Endothelial cell of umbilical vein (primary cell): ENCODE data around the gene CRYL1. TPM values are rescaled to one million over a fixed set of nuclear protein-coding genes. Genes with fewer than 3 reads are reported as not detected.

ENCODE experiments used
- BruUV-seq: library from RNA; stranded (reverse); fragments of 400-500 nt; replicated peaks from 2 replicates; lab custom pipeline; 2021; lab: Mats Ljungman, UMichigan
- CTCF ChIA-PET: fragments of 300-600, 350-600 bp; sonication (Branson Sonifier 250); formaldehyde crosslinking; loops from one replicate; lab custom pipeline; 2021; ENCODE audit warnings: antibody characterized with exemption, inconsistent platforms; lab: Charles Lee
- POLR2A ChIA-PET: fragments of 300-600, 350-600 bp; sonication (Branson Sonifier 250); formaldehyde crosslinking; loops from one replicate; lab custom pipeline; 2021; ENCODE audit warnings: antibody characterized with exemption, inconsistent platforms; lab: Charles Lee
- DNase-seq: peaks from one replicate; pipeline ENCODE4 v3.0.0-alpha.2; 2011; ENCODE audit warnings: low read depth, low spot score
- FAIRE-seq: peaks from 2 replicates; lab custom pipeline; 2011; peaks lifted over from hg19 to GRCh38; lab: Jason Lieb, UNC
- H2AFZ ChIP-seq: 2 replicates; pipeline ENCODE4 v1.6.0; 2012; ENCODE audit warnings: low read depth, low read length, control low read depth, inconsistent platforms
- H3K27ac ChIP-seq: 2 replicates; pipeline ENCODE4 v1.5.1; 2011; ENCODE audit warnings: low read depth, mild to moderate bottlenecking, control low read depth, low read length, moderate library complexity; ENCODE audit not compliant: insufficient read depth
- H3K27me3 ChIP-seq, 2 experiments: 2 replicates each; pipeline versions ENCODE4 v1.6.0 to v1.6.1; 2011; ENCODE audit warnings: low read length in 2 of 2, mixed read lengths in 1 of 2; ENCODE audit not compliant: control insufficient read depth in 2 of 2, insufficient read depth in 2 of 2
- H3K36me3 ChIP-seq, 2 experiments: 2 replicates in 1 of 2; 3 replicates in 1 of 2; pipeline ENCODE4 v1.5.1; 2011; ENCODE audit warnings: low read length in 2 of 2, mild to moderate bottlenecking in 1 of 2, moderate library complexity in 1 of 2; ENCODE audit not compliant: control insufficient read depth in 2 of 2, insufficient read depth in 2 of 2; ENCODE audit errors: extremely low read depth in 1 of 2
- H3K4me1 ChIP-seq: 3 replicates; pipeline ENCODE4 v1.5.1; 2011; ENCODE audit warnings: mild to moderate bottlenecking, low read length; ENCODE audit not compliant: control insufficient read depth, insufficient read depth; ENCODE audit errors: extremely low read depth
- H3K4me2 ChIP-seq: 2 replicates; pipeline ENCODE4 v1.6.1; 2011; ENCODE audit warnings: low read length, control low read depth, mixed read lengths; ENCODE audit not compliant: insufficient read depth
- H3K4me3 ChIP-seq, 3 experiments: fragments of 200-600 bp in 1 of 3; sonication (generic), shearing (Covaris generic) in 1 of 3; replicated peaks in 1 of 3; 2 replicates each; pipeline ENCODE4 v1.5.1; 2011 to 2016; ENCODE audit warnings: control low read depth in 3 of 3, low read length in 3 of 3, mild to moderate bottlenecking in 2 of 3, inconsistent platforms in 1 of 3, low read depth in 1 of 3, moderate library complexity in 1 of 3; ENCODE audit not compliant: insufficient read depth in 1 of 3
- H3K79me2 ChIP-seq: 2 replicates; pipeline ENCODE4 v1.6.0; 2012; ENCODE audit warnings: low read length, inconsistent platforms; ENCODE audit not compliant: control insufficient read depth, insufficient read depth
- H3K9ac ChIP-seq: replicated peaks from 2 replicates; pipeline ENCODE3; 2011; ENCODE audit warnings: low read length, control low read depth; ENCODE audit not compliant: insufficient read depth; ENCODE audit errors: extremely low read depth
- H3K9me1 ChIP-seq: replicated peaks from 3 replicates; pipeline ENCODE4 v1.6.0; 2011; ENCODE audit warnings: mild to moderate bottlenecking, low read length; ENCODE audit not compliant: control insufficient read depth, insufficient read depth; ENCODE audit errors: extremely low read depth
- H3K9me3 ChIP-seq: replicated peaks from 2 replicates; pipeline ENCODE4 v1.5.1; 2012; ENCODE audit warnings: low read length, inconsistent platforms; ENCODE audit not compliant: control insufficient read depth, insufficient read depth
- H4K20me1 ChIP-seq: replicated peaks from 2 replicates; pipeline ENCODE3; 2011; ENCODE audit warnings: mild to moderate bottlenecking, low read length; ENCODE audit not compliant: control insufficient read depth, insufficient read depth; ENCODE audit errors: extremely low read depth
- CTCF ChIP-seq, 2 donors: IDR thresholded peaks; 1 replicate in 1 of 2; 2 replicates in 1 of 2; pipeline ENCODE4 v1.5.1; 2011; ENCODE audit warnings: low read length in 2 of 2, mild to moderate bottlenecking in 2 of 2, moderate library complexity in 2 of 2, control low read depth in 1 of 2, inconsistent platforms in 1 of 2, low read depth in 1 of 2; ENCODE audit not compliant: insufficient read depth in 1 of 2; ENCODE audit errors: extremely low read depth in 1 of 2
- EZH2 ChIP-seq: IDR thresholded peaks from 2 replicates; pipeline ENCODE4 v1.6.1; 2012; ENCODE audit warnings: borderline replicate concordance, low read depth, mild to moderate bottlenecking, moderate library complexity, low read length, inconsistent platforms; ENCODE audit not compliant: severe bottlenecking
- FOS ChIP-seq: IDR thresholded peaks from 2 replicates; pipeline ENCODE4 v1.6.1; 2011; ENCODE audit warnings: mild to moderate bottlenecking, low read length, moderate library complexity, borderline replicate concordance; ENCODE audit not compliant: insufficient read depth
- GATA2 ChIP-seq: IDR thresholded peaks from 2 replicates; pipeline ENCODE4 v1.7.0; 2011; ENCODE audit warnings: low read depth, mild to moderate bottlenecking, moderate library complexity, mixed read lengths, low read length; ENCODE audit not compliant: insufficient read length, insufficient read depth
- JUN ChIP-seq: IDR thresholded peaks from 2 replicates; pipeline ENCODE4 v1.6.1; 2011; ENCODE audit warnings: borderline replicate concordance, low read depth; ENCODE audit not compliant: insufficient read length, insufficient read depth
- MAX ChIP-seq: IDR thresholded peaks from 2 replicates; pipeline ENCODE4 v1.6.1; 2011; ENCODE audit not compliant: insufficient read depth, insufficient read length
- MYC ChIP-seq: IDR thresholded peaks from one replicate; pipeline ENCODE4 v1.6.1; 2011; ENCODE audit warnings: mild to moderate bottlenecking, low read depth, low read length
- POLR2A ChIP-seq: IDR thresholded peaks from 2 replicates; pipeline ENCODE4 v1.6.1; 2012; ENCODE audit warnings: low read depth, mild to moderate bottlenecking, control low read depth, low read length
- POLR2AphosphoS5 ChIP-seq: IDR thresholded peaks from 2 replicates; pipeline ENCODE4 v1.6.1; 2012; ENCODE audit warnings: low read depth, mild to moderate bottlenecking, control low read depth, low read length, moderate library complexity; ENCODE audit not compliant: insufficient read depth
- dilution Hi-C: fragments of 300-500 bp; cut with MboI; formaldehyde crosslinking; loops from one replicate; pipeline ENCODE4 v1.15.0; 2019; ENCODE audit warnings: low sequenced_read_pairs; ENCODE audit not compliant: extremely low pct_ligation_motif_present
- intact Hi-C: fragments of 100-400 bp; cut with micrococcal nuclease; formaldehyde crosslinking; loops from one replicate; pipeline ENCODE4 v1.10.0; 2022
- polyA plus RNA-seq, 4 experiments: library from polyadenylated mRNA; depleted of rRNA in 3 of 4; stranded (reverse) in 3 of 4; unstranded in 1 of 4; fragments of >200 nt; gene quantifications; 2 replicates each; pipeline versions ENCODE4 v1.2.1 to v1.2.3, GENCODE V29; 2011 to 2012; ENCODE audit warnings: missing spikeins in 1 of 4
- total RNA-seq: library from RNA; stranded (reverse); gene quantifications from 2 replicates; pipeline ENCODE4 v1.2.3, GENCODE V29; 2021

CRYL1 gene
- total and polyA plus RNA-seq, 2 donors (not counting 3 experiments of a cell fraction or from before 2014, with no cell fraction given): 13.9 to 39.0 TPM

DNA sequence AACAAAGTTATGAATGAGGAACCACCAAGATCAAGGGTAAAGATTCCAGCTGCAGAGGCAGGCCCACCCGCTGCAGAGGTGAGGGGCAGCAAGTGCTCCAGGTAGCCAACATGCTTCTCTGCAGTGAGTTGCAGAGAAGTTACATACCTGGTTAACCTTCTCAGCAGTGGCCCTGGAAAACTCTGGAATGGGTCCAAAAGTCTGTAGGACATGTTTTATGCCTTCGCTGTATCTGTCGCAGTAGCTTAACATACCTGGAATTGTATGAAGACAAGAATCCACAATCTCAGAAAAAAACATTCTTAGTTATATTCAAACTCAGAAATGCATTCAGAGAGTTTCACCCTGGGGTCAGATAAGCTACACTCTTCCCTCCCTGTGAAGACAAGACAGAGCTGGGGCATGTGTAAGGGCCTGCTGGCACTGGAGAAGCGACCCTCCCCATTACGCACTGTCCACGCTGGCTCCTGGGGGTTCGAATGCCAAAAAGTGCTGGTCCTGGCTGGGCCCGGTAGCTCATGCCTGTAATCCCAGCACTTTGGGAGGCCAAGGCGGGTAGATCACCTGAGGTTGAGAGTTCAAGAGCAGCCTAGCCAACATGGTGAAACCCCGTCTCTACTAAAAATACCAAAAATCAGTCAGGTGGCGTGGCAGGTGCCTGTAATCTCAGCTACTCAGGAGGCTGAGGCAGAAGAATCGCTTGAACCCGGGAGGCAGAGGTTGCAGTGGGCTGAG lies 121.0 kb downstream of the CRYL1 start:
- BruUV-seq: no TSS peak
- dilution Hi-C loops: no loop called here
- H4K20me1 ChIP-seq: no peaks in the 10 kb centered on the region
- H3K9me1 ChIP-seq: no peaks in the 10 kb centered on the region
- no peaks in the 10 kb centered on the region for H3K36me3 ChIP-seq
- H3K79me2 ChIP-seq: no peaks in the 10 kb centered on the region
- DNase-seq: no peak
- TF ChIP-seq GATA2 (no peak), EZH2 (no peak), MAX (no peak), MYC (no peak), POLR2A (no peak), POLR2AphosphoS5 (no peak), FOS (no peak), CTCF (IDR thresholded peaks at IDR 0.05; ENCODE audit: extremely low read depth in 1 of 2, insufficient read depth in 1 of 2, low read depth in 1 of 2, low read length in 2 of 2) (no peak), JUN (no peak)
- no peak overlapping the region for H3K27ac ChIP-seq
- no peaks in the 10 kb centered on the region for H3K4me1 ChIP-seq
- H3K4me2 ChIP-seq: no peak overlapping the region
- no peak overlapping the region for H3K4me3 ChIP-seq
- intact Hi-C loops: no loop called here
- no peak overlapping the region for H2AFZ ChIP-seq
- ChIA-PET POLR2A (no interaction called here), CTCF (no interaction called here)
- no peaks in the 10 kb centered on the region for H3K27me3 ChIP-seq
- no peak overlapping the region for H3K9ac ChIP-seq
- FAIRE-seq: no peak
- H3K9me3 ChIP-seq: no peaks in the 10 kb centered on the region
